Erythroblast (primary cell): Measurements from ENCODE around the gene C20orf96.

ENCODE experiments used
- GATA1 ChIP-seq: IDR thresholded peaks from 2 replicates; pipeline ENCODE4 v1.6.1; 2011; ENCODE audit warnings: low read depth, mild to moderate bottlenecking, control low read depth, low read length, moderate library complexity
- POLR2A ChIP-seq: IDR thresholded peaks from 2 replicates; pipeline ENCODE4 v1.6.1; 2011; ENCODE audit warnings: mild to moderate bottlenecking, low read length

GRCh38 chr20:330233-331149, 39.9 kb upstream of the C20orf96 start:
- no peak for TF ChIP-seq POLR2A
- TF ChIP-seq GATA1: no peak
